ENCODE data around the gene HSD3B7.

- TF ChIP-seq CTCF (IDR thresholded peaks at IDR 0.05) (no peak), POLR2AphosphoS5 (IDR thresholded peaks at IDR 0.05) (no peak), EP300 (IDR thresholded peaks at IDR 0.05) (no peak), POLR2A (IDR thresholded peaks at IDR 0.05) (no peak)
Observed at GRCh38 chr16:30980434-30980833, 4.6 kb upstream of the HSD3B7 start.
